NCI-H1048 (cell line): ENCODE measurements around the gene DEFB132.

Experiments used
- DNase-seq: peaks from one replicate; lab custom pipeline; 2025; lab: John Stamatoyannopoulos, UW

Gene DEFB132

DNA sequence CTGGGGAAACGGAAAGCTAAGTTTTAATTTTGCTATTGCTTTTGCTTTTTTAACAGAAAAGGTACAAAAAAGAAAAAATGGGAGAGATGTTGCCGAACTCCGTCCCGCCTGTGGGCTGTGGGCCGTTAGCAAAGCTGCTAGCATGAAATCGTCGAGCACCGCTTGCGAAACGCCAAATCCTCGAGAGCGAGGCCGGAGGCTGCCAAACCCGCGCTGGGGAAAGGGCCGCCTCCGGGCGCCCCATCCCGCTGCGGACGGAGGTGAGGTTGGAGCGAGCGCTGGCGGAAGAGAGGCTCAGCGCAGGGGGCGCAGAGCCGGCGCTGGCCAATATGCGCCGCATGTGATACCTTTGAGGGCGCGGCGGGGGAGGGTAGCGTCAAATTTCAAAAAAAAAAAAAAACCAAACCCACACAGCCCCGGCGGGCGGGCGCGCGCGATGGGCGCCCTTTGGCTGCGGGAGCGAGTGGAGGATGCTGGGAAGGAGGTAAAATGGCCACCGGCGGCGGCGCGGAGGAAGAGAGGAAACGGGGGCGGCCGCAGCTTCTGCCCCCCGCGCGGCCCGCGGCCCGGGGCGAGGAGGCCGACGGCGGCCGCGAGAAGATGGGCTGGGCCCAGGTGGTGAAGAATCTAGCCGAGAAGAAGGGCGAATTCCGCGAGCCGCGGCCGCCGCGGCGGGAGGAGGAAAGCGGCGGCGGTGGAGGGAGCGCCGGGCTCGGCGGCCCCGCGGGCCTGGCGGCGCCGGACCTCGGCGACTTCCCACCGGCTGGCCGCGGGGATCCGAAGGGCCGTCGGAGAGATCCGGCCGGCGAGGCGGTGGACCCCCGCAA lies 39.8 kb downstream of the DEFB132 start, which contains the start of gene ZCCHC3:
TSS of gene ZCCHC3 (plus strand) at position 473 of the 827 bp plus-strand sequence. CDS start at position 490, 17 bp downstream.
- peak; percentile 80 for DNase-seq

DNA sequence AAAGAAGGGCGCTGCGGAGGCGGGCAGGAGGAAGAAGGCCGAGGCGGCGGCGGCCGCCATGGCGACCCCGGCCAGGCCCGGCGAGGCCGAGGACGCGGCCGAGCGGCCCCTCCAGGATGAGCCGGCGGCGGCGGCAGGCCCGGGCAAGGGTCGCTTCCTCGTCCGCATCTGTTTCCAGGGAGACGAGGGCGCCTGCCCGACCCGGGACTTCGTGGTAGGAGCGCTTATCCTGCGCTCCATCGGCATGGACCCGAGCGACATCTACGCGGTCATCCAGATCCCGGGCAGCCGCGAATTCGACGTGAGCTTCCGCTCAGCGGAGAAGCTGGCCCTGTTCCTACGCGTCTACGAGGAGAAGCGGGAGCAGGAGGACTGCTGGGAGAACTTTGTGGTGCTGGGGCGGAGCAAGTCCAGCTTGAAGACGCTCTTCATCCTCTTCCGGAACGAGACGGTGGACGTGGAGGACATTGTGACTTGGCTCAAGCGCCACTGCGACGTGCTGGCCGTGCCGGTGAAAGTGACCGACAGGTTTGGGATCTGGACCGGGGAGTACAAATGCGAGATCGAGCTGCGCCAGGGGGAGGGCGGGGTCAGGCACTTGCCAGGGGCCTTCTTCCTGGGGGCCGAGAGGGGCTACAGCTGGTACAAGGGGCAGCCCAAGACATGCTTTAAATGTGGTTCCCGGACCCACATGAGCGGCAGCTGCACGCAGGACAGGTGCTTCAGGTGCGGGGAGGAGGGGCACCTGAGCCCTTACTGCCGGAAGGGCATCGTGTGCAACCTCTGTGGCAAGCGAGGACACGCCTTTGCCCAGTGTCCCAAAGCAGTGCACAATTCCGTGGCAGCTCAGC lies 40.6 kb downstream of the DEFB132 start:
- no peak for DNase-seq

DNA sequence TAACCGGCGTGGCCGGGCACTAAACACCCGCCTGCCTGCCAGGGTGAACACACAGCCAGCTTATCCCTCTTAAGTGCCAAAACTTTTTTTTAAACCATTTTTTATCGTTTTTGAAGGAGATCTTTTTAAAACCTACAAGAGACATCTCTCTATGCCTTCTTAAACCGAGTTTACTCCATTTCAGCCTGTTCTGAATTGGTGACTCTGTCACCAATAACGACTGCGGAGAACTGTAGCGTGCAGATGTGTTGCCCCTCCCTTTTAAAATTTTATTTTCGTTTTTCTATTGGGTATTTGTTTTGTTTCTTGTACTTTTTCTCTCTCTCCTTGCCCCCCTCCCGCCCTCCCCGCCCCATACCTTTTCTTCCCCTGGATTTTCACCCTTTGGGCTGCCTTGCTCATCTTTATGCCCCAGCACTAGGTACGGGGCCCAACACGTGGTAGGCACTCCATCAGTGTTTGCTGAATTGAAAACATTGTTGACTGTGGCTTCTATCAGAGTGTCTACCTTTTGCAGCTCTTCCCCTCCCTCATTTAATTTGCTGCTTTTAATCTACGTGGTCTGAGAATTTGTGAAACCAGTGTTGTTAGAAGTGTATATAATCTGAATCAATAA lies 41.4 kb downstream of the DEFB132 start:
- DNase-seq, result no peak

DNA sequence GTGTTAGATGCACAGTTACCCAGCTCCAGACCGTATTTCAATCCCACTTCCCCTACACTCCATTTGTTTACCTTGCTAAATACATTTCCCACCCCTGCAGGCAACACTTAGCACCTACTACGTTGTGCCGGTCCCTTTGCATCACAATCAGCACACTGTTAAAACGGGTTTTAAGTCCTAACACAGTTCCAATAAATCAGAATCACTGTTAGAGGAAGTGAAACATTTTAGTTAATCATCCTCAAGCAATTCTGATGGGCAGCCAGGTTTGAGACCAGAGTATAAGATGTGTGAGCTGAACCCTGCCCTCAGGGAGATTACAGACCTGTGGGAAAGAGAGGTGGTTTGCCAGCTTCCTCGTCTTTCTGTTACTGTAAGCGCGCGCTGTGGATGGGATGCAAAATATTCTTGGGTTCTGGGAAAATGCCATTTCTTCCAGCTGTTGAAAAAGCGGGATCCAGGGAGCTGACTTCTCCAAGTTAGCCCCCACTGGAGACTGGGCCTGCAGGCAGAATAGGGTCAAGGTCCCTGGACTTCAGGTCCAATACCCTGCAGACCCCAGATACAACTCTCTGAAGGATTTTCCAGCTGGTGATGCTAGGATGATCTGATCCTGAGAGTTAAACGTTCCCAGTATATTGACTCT lies 42.9 kb downstream of the DEFB132 start:
- DNase-seq, result no peak

DNA sequence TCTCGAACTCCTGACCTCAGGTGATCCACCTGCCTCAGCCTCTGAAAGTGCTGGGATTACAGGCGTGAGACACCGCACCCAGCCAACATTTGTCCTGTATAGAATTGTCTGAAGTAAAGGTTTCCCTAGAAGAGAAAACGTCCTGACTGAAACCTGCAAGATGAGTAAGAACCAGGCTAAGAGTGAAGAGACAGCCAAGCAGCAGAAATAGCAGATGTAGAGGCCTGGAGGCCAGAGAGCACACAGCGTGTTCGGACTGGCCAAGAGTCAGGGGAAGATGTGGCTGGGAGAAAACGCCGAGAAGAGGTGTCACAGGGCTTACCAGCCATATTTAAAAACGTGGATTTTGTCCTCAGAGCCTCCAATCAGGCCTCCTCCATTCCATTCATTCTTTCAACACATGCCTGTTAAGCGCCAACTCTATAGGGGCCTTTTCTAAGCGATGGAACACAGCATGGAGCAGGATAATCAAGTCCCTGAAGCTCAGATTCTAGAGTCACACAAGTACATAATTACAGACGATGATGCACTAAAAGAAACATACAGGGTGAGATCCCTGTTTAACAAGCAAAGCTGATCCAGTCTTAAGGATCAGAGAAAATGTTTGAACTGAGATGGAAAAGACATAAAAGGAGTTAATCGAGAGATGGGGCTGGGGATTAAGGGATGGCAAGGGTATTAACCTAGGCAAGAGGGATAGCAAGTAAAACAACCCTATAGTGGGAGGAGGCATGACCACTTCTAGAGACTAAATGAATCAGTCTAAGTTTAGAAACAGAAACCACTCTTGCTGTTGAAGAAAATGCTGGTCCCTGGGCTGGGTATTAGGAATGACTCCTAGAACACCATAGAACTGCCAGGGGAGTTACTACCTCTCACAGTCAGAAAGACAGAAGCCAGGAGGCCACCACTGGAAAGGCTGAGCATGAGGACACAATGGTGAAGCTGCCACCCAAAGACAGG lies 44.6 kb downstream of the DEFB132 start:
- no peak for DNase-seq

DNA sequence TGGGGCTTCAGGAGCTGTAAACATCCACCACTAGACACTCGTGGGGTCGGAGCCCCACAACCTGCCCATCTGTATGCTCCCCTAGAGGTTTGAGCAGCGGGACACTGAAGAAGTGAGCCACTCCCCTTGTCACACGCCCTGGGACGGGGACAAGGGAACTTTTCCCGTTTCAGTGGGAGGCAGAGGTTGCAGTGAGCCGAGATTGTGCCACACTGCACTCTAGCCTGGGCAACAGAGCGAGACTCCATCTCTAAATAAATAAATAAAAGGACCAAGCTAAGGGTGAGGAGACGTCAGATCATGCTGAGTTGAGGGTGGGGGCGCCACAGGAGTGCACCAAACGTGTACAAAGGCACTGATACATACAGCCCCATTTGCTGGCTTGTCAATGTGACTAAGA lies 48.2 kb downstream of the DEFB132 start:
- DNase-seq, result no peak

DNA sequence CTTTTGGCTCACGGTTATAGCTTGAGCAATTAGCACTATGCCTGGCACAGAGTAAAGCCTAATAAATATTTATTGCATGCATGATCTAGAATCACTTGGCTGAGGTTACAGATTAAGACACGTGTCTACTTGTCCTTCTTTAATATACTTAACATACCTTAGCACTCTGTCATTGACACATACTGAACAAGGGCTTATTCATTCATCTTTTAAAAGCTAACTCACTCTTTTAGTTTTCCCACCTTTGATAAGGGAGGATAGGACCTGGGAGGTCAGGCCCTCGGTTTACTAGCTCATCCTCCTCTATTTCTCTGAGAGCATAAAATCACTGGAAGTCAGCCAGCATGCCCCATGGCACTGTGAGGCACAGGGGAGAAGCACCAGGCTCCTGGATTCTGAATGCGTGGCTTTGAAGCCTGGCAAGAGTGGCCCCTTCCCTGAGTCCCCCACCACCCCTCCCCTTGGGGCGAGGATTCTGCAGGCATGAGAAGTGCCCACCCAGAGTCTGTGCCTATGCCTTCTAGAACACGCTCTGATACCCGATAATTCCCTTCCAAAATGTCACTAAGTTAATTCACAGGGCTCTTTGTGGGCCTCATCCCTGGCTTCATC lies 51.0 kb downstream of the DEFB132 start:
- DNase-seq, result no peak

DNA sequence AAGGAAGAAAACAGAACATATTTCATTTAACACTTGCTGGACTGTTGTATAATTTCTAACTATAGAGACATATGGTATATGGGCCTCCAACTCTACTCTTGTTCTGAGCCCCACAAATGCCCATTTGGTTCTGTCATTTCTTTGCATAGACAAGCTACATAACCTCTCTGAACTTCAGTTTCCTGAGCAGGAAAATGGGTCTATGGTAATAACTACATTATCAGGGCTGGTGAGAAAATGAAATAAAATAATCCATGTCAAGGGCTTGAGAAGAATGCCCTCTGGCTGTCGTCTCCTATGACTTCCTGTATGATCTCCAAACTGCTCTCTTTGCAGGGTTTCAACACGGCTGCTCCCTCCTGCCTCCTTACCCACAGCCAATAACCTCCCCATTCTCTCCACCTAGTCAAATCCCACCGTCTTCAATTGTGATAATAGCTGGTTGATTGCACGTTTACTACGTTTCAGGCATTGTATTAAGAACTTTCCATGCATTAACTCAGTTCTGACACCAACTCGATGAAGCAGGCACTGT lies 51.8 kb downstream of the DEFB132 start:
- DNase-seq, result no peak

DNA sequence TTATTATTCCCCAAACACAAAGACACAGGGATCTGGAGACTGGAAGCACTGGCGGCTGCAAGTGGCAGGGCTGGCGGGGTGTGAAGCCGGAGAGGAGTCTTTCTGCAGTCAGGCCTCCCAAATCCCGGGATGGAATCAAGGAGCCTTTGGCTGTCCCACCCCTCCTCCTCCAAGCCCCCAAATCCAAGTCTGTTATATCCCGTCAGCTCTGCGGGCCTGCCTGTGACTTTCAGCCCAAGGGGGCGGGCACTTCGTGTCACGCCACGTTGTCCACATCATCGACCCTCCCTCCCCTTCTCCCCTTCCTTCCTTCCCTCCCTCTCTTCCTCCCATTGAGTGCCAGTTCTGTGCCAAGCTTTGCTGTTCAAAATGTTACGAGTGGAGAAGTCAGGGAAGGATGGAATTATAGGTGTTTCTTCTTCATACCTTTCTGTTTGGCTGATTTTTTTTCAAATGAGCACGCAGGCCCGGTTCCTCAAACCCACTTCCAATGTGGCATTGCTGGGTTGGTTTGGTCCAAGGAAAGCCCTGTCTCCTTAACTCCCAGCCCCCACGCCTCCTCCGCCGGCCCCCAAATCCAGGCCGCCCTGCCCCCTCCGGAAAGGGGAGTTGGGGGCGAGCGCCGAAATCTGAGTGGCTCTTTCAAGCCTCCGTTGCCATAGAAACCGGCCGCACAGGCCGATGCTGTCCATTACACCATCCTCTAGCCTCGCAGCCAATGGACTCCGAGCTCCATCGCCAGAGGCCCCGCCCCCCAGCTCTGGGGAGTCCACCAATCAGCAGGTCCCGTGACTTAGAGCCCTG lies 52.5 kb downstream of the DEFB132 start:
- peak; percentile 89 for DNase-seq

DNA sequence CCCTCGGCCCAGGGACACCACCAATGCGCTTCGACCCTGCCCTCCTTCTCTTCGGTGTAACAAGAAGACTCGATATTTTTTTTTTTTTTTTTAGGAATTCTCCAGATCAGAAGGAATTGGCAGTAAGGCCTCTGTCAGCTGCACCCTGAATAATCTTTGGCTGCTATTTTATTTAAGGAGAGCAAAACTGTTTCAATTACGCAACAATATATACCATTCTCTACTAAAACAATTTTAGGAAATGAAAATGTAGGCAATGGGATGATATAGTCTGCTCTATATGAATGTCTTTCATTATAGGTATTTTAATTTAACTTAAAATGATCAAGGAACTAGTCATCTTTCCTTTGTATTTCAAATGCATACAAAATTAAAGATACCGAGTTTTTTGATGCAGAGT lies 53.1 kb downstream of the DEFB132 start:
- no peak for DNase-seq
